ENCODE results near the gene HTT. TPM values are rescaled to one million over a fixed set of nuclear protein-coding genes. Genes with fewer than 3 reads are reported as not detected.

The HTT gene
- total and polyA plus RNA-seq, 2 of the 13 experiments (the other 11 are each of a cell fraction or from before 2014, with no cell fraction given): 17.5 to 19.5 TPM

DNA sequence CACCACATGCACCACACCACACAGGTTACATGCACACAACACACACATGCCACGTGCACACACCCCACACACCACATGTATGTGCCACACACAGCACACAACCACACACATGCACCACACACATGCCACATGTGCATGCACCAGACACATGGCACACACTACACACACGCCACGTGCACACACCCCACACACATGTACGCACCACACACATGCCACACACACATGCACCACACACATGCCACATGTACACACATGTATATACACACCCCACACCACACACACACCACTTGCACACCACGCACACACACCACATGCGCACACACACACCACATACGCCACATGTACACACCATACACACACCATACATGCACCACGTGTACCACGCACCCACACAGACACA, 154.8 kb downstream of the HTT start (continued):
- TF ChIP-seq ZNF749 (CRISPR knock-in tag; IDR thresholded peaks at IDR 0.05; ENCODE audit: borderline replicate concordance) (no peak), TEAD2 (CRISPR knock-in tag; IDR thresholded peaks at IDR 0.05) (no peak), CBX1 (IDR thresholded peaks at IDR 0.05; ENCODE audit: low read depth) (no peak), ETS1 (CRISPR knock-in tag; IDR thresholded peaks at IDR 0.05) (no peak), NCOR1 (IDR thresholded peaks at IDR 0.05; ENCODE audit: borderline replicate concordance, low read length) (no peak), RBAK (CRISPR knock-in tag; IDR thresholded peaks at IDR 0.05) (no peak)

- H3K36me3 ChIP-seq (replicated peaks in 1 of 2; ENCODE audit: control insufficient read depth in 1 of 2, insufficient read depth in 2 of 2, low read length in 2 of 2): peaks cover 38 to 75% of the 10 kb centered on the region in 2 experiments
- no peak for FAIRE-seq
- intact Hi-C loops (cut with micrococcal nuclease; ENCODE audit: unreplicated experiment): no loop called here
- no peak overlapping the region for H3K4me3 ChIP-seq (replicated peaks in 1 of 3; ENCODE audit: insufficient read depth in 1 of 3, low read depth in 2 of 3, low read length in 3 of 3)
- H3K79me2 ChIP-seq (ENCODE audit: insufficient read depth, low read length): no peaks in the 10 kb centered on the region
- in situ Hi-C loops (cut with HindIII; ENCODE audit: extremely low pct_ligation_motif_present, low pct_unique_long_range_greater_than_20kb): no loop called here
- no peak overlapping the region for H3K9ac ChIP-seq (ENCODE audit: insufficient read depth, low read depth, low read length)
- no peaks in the 10 kb centered on the region for H3K27me3 ChIP-seq (ENCODE audit: control insufficient read depth in 1 of 2, insufficient read depth in 2 of 2, low read length in 2 of 2)
- H3K4me1 ChIP-seq (ENCODE audit: insufficient read depth, low read length): peaks cover 9% of the 10 kb centered on the region; the same call in 1 of the 2 replicates
- no TSS peak for BruUV-seq (replicated peaks)
- no peak overlapping the region for H3K4me2 ChIP-seq (ENCODE audit: low read depth, low read length)
- no peak for DNase-seq (ENCODE audit: low spot score)
- no peak for TF ChIP-seq ZNF329 (CRISPR knock-in tag; IDR thresholded peaks at IDR 0.05; ENCODE audit: low read depth)
- peak; percentile 27; the same call in 1 of the 2 replicates for TF ChIP-seq ATF7 (IDR thresholded peaks at IDR 0.05)
- TF ChIP-seq ATF7 (CRISPR knock-in tag; IDR thresholded peaks at IDR 0.05): no peak
- 98% methylated on average over 11 of the region's 17 CpGs for WGBS (ENCODE audit: low lambda C conversion rate)
- H3K27ac ChIP-seq (ENCODE audit: extremely low read length, insufficient read depth, low read length): no peak overlapping the region
- POLR2A ChIA-PET: no interaction called here
- ATAC-seq: no peak
- CTCF ChIA-PET (ENCODE audit: low intra/inter-chr PET ratio, low total read pairs): no interaction called here
- H2AFZ ChIP-seq (ENCODE audit: low read length): no peak overlapping the region
- no peaks in the 10 kb centered on the region for H4K20me1 ChIP-seq (ENCODE audit: insufficient read depth, low read length)
- H3K9me3 ChIP-seq (ENCODE audit: low read length): no peaks in the 10 kb centered on the region
These were observed 155.5 kb downstream of the HTT start for GRCh38 chr4:3229964-3230363.

All from HepG2 (cell line).